Retinal pigment epithelial cell (primary cell): Measurements from ENCODE around the gene TMEM190.

ENCODE experiments used
- DNase-seq: peaks from one replicate; pipeline ENCODE4 v3.0.0-alpha.2; 2010; ENCODE audit warnings: low read depth
- H3K4me3 ChIP-seq: 2 replicates; pipeline ENCODE4 v1.5.1; 2011; ENCODE audit warnings: mild to moderate bottlenecking, low read length, control low read depth, moderate library complexity
- CTCF ChIP-seq: conservative IDR thresholded peaks from 2 replicates; pipeline ENCODE4 v1.5.1; 2011; ENCODE audit warnings: low read depth, low read length, control low read depth, inconsistent platforms

The TMEM190 gene

DNA sequence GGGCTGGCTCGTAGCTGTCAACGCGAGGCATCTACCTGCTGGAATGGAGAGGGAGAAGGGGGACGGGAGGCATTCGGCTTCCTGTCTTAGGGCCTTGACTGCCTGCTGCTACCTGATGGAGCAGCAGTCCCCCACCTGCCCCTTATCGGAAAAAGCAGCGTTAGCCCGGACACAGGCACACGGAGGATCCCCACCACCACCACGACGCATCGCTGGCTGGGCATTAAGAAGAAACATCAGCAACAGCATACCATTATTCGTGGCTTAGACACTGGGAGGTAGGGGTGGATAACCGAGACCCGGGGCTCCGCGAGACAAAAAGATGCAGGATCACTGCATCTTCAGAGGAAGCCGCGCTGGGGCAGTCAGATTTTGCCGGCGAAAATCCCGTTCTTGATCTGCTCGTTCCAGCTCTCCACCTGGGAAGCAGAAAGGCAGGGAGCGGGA lies 23.2 kb upstream of the TMEM190 start:
- TF ChIP-seq CTCF: no peak
- peak overlapping the region; percentile 51 for H3K4me3 ChIP-seq

DNA sequence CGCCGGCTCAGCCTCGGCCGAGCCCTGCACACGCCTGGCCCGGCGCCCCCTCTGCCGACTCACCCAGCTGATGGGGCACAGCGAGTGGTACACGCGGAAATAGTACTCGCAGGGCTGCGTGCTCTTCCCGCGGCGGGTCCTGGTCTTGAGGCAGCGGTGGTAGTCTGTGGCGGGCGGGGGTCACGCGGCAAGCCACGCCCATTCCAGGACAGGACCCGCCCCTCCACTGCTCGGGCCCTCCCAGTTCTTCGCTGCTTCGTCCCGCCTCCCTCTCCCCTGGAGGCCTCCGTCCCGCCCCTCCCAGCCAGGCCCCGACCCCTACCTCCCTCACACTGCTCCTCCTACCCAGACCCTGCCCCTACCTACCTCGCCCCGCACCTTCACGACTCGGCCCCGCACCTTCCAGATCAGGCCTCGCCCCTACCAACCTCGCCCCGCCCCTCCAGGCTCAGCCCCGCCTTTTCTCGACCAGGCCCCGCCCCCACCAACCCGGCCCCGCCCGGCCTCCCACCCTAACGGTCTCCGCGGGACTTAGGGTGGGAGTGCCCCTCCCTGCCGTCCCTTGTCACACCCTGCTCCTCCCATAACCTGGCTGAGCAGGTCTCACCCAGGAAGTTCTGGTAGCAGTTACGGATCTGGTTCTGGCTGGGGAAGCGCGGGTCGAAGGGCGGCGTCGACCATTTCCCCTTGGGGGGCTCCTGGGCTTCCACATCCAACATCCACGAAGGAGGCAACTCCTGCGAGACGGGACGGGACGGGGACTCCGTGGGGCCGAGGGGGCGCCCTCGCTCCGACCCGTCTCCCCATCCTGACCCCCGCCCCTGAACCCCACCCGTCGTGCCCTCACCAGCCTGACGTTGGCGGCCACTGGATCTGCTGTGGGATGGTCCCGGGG lies 22.6 kb upstream of the TMEM190 start:
- TF ChIP-seq CTCF: no peak
- no peak for DNase-seq
- peak overlapping the region; percentile 51 for H3K4me3 ChIP-seq

More for the DNA sequence above, 23.2 kb upstream of the TMEM190 start:
- DNase-seq: no peak

- peak within 1 kb of the TSS; percentile 51 for H3K4me3 ChIP-seq
- TF ChIP-seq CTCF: no peak
- no peak for DNase-seq
These were observed 21.9 kb upstream of the TMEM190 start, which contains the start of gene COX6B2 for GRCh38 chr19:55354698-55355212. TSS of gene COX6B2 (minus strand) at chr19:55354719. CDS start at chr19:55354521, 198 bp downstream.

- no peak overlapping the region for H3K4me3 ChIP-seq
- TF ChIP-seq CTCF: no peak
- DNase-seq: no peak
These were observed 21.3 kb upstream of the TMEM190 start for GRCh38 chr19:55355213-55355821.

GRCh38 chr19:55358493-55358892 lies 18.1 kb upstream of the TMEM190 start:
- H3K4me3 ChIP-seq: no peak overlapping the region
- no peak for TF ChIP-seq CTCF
- DNase-seq: no peak

GRCh38 chr19:55358943-55359908 lies 17.4 kb upstream of the TMEM190 start:
- no peak for TF ChIP-seq CTCF
- DNase-seq: no peak
- no peak overlapping the region for H3K4me3 ChIP-seq
